ENCODE data around the gene HS3ST5.

HS3ST5 gene

GRCh38 chr6:114344971-114345275, 2.1 kb upstream of the HS3ST5 start:
- Histone ChIP-seq H3K36me3 (no peaks in the 10 kb centered on the region), H3K4me1 (ENCODE audit: control insufficient read depth in 1 of 2, insufficient read depth in 1 of 2, low read depth in 1 of 2, low read length in 1 of 2) (peaks cover 33 to 35% of the 10 kb centered on the region in 2 experiments), H3K27ac (no peak overlapping the region), H3K27me3 (peaks cover 61% of the 10 kb centered on the region), H3K4me3 (ENCODE audit: low read depth in 1 of 2, low read length in 1 of 2) (no peak overlapping the region), H3K9me3 (no peaks in the 10 kb centered on the region)
- TF ChIP-seq CTCF (IDR thresholded peaks at IDR 0.05), result no peak

GRCh38 chr6:114344246-114344970, 1.6 kb upstream of the HS3ST5 start:
- Histone ChIP-seq H3K9me3 (no peaks in the 10 kb centered on the region), H3K27me3 (peaks cover 61% of the 10 kb centered on the region), H3K27ac (no peak overlapping the region), H3K4me1 (ENCODE audit: control insufficient read depth in 1 of 2, insufficient read depth in 1 of 2, low read depth in 1 of 2, low read length in 1 of 2) (peaks cover 38 to 40% of the 10 kb centered on the region in 2 experiments), H3K4me3 (ENCODE audit: low read depth in 1 of 2, low read length in 1 of 2) (no peak overlapping the region), H3K36me3 (no peaks in the 10 kb centered on the region)
- no peak for TF ChIP-seq CTCF (IDR thresholded peaks at IDR 0.05)

DNA sequence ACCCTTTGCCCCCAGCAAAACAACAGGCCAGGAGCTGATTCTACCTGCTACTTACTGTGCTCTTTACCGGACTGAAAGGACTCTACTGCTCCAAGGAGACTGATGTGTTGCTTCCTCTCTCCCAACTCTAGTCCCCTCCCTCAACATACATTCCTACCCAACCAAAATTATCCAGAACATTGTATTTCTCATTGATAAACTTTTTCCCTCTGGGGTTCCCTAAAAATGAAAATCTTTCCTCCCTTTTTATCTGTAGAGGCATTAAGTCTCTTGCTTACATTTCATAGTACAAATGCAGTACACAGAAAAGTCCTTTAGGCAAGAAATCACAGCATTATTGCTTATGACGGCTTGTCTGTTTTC, 940 bp upstream of the HS3ST5 start:
- H3K27me3 ChIP-seq, result peaks cover 61% of the 10 kb centered on the region

DNA sequence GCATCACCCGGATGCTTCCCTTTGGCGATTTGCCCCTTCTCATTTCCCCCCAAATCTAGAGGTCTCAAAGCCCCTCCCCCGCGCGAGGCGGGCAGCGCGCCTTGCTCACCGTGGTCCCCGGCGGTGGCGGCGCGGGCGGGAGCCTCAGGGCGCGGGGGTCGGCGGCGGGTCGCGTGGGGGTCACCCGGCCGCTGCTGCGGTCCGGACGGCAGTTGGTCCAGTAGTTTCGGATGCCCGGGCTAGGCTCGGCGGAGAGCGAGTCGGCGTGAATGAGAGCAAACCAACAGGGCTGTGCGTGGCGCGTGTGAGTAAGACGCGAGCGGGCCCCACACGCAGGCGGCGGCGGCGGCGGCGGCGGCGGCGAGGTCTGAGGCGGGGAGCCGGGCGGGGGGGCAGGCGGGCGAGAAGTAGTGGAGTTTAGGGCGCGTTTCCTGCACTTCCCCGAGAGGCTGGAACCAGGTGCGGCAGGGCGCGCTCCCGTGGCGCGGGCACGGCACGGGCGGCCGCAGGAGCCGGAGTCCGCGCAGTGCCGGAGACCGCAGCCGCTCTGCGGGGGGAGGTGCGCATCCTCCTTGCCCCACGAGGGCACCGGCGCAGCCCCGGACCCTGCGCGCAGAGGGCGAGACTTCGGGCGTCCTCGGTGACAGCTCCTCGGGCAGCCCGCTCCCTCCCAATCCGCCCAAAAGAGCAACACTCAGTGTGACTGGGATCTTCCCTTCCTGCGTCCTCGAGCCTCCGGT, 567 bp downstream of the HS3ST5 start:
- TF ChIP-seq CTCF (IDR thresholded peaks at IDR 0.05), result no peak
- peaks cover 39 to 57% of the 10 kb centered on the region in 2 experiments for H3K4me1 ChIP-seq (ENCODE audit: control insufficient read depth in 1 of 2, insufficient read depth in 1 of 2, low read depth in 1 of 2, low read length in 1 of 2)
- no peak overlapping the region for H3K27ac ChIP-seq
- peaks cover 54% of the 10 kb centered on the region for H3K27me3 ChIP-seq
- H3K36me3 ChIP-seq, result no peaks in the 10 kb centered on the region
- no peaks in the 10 kb centered on the region for H3K9me3 ChIP-seq
- H3K4me3 ChIP-seq (ENCODE audit: low read depth in 1 of 2, low read length in 1 of 2), result peak overlapping the region; percentile 62 to 67

More for the DNA sequence above, 940 bp upstream of the HS3ST5 start:
- no peak for TF ChIP-seq CTCF (IDR thresholded peaks at IDR 0.05)
- no peak overlapping the region for H3K27ac ChIP-seq
- peaks cover 39 to 46% of the 10 kb centered on the region in 2 experiments for H3K4me1 ChIP-seq (ENCODE audit: control insufficient read depth in 1 of 2, insufficient read depth in 1 of 2, low read depth in 1 of 2, low read length in 1 of 2)
- no peaks in the 10 kb centered on the region for H3K9me3 ChIP-seq
- H3K4me3 ChIP-seq (ENCODE audit: low read depth in 1 of 2, low read length in 1 of 2), result peak overlapping the region in 1 of 2 experiments; percentile 67
- H3K36me3 ChIP-seq, result no peaks in the 10 kb centered on the region

DNA sequence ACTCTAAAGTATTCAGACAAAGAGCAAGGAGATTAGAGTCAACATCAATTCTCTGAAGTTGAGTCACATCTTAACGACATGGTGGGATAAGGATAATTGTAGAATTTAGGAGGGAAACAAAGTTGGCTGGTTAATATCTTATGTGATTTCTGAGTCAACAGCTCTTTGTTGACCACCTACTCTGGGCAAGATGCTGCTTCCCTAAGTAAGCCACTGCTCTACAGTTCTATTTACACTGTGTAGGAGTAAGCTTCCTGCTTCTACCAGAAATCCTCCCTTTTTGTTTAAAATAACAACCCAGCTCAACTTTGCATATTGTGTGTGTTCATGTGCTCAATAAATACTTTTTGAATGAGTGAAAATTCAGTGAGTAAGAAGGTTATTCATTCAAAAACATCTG, 3.1 kb downstream of the HS3ST5 start:
- no peak for TF ChIP-seq CTCF (IDR thresholded peaks at IDR 0.05)
- no peak overlapping the region for H3K4me3 ChIP-seq (ENCODE audit: low read depth in 1 of 2, low read length in 1 of 2)
- H3K9me3 ChIP-seq, result no peaks in the 10 kb centered on the region
- peaks cover 39 to 57% of the 10 kb centered on the region in 2 experiments for H3K4me1 ChIP-seq (ENCODE audit: control insufficient read depth in 1 of 2, insufficient read depth in 1 of 2, low read depth in 1 of 2, low read length in 1 of 2)
- peaks cover 30% of the 10 kb centered on the region for H3K27me3 ChIP-seq
- no peaks in the 10 kb centered on the region for H3K36me3 ChIP-seq
- peak overlapping the region; percentile 62 for H3K27ac ChIP-seq
